K562 (cell line): ENCODE data around the gene GANAB. TPM values are rescaled to one million over a fixed set of nuclear protein-coding genes. Genes with fewer than 3 reads are reported as not detected.
A peak's percentile ranks its signal among the peaks of the same experiment; 100 is the strongest.

Experiments
- CREB1 ChIP-seq, 2 experiments: sonication (generic) in 1 of 2; formaldehyde crosslinking in 1 of 2; IDR thresholded peaks; 2 replicates each; pipeline versions ENCODE4 v1.6.1 to v1.8.0; 2012 to 2022; ENCODE audit warnings: inconsistent platforms in 1 of 2, mild to moderate bottlenecking in 1 of 2, missing genetic modification reagents in 1 of 2, moderate library complexity in 1 of 2
- CREM ChIP-seq: IDR thresholded peaks from 2 replicates; pipeline ENCODE4 v1.6.1; 2014; ENCODE audit warnings: antibody characterized with exemption, low read depth
- ETV6 ChIP-seq, 3 experiments: fragments of 150-350 bp in 1 of 3; sonication (generic) in 1 of 3; formaldehyde crosslinking in 1 of 3; IDR thresholded peaks; 2 replicates each; pipeline versions ENCODE4 v1.6.1 to v1.8.0; 2014 to 2022; ENCODE audit warnings: borderline replicate concordance in 2 of 3, low read depth in 2 of 3, antibody characterized with exemption in 1 of 3, low read length in 1 of 3, mild to moderate bottlenecking in 1 of 3, missing genetic modification reagents in 1 of 3
- NCOA6 ChIP-seq: fragments of 450-650 bp; IDR thresholded peaks from 2 replicates; pipeline ENCODE4 v1.6.1; 2017; ENCODE audit warnings: mild to moderate bottlenecking
- NR0B1 ChIP-seq: fragments of 450-650 bp; IDR thresholded peaks from one replicate; pipeline ENCODE4 v1.6.1; 2018; ENCODE audit warnings: mild to moderate bottlenecking, moderate library complexity; ENCODE audit not compliant: partially characterized antibody
- RAD21 ChIP-seq, 2 experiments: fragments of 250-450 bp in 1 of 2; fragments of 450-650 bp in 1 of 2; sonication (Bioruptor Pico) in 1 of 2; formaldehyde crosslinking in 1 of 2; IDR thresholded peaks in 1 of 2; conservative IDR thresholded peaks in 1 of 2; 2 replicates each; pipeline versions ENCODE4 v1.4.0 to v1.8.0; 2020 to 2022; ENCODE audit warnings: mild to moderate bottlenecking in 2 of 2, moderate library complexity in 1 of 2
- RB1 ChIP-seq: fragments of 450-650 bp; IDR thresholded peaks from 2 replicates; pipeline ENCODE4 v1.6.1; 2017; ENCODE audit warnings: low read depth, mild to moderate bottlenecking
- RBM25 ChIP-seq: fragments of 200-400 bp; formaldehyde crosslinking; IDR thresholded peaks from 2 replicates; pipeline ENCODE4 v1.6.1; 2018; ENCODE audit warnings: low read length, low read depth, moderate library complexity; ENCODE audit not compliant: severe bottlenecking
- RBM39 ChIP-seq: fragments of 200-400 bp; formaldehyde crosslinking; optimal IDR thresholded peaks from 2 replicates; pipeline ENCODE3; 2018; ENCODE audit warnings: low read depth, low read length
- RHOXF2B ChIP-seq: fragments of 250-450 bp; sonication (Bioruptor Pico); conservative IDR thresholded peaks from 2 replicates; pipeline ENCODE4 v1.5.1; 2021
- SMC3 ChIP-seq: conservative IDR thresholded peaks from 2 replicates; pipeline ENCODE4 v1.6.1; 2011; ENCODE audit warnings: low read depth, low read length, improper control_type of control experiment; ENCODE audit not compliant: insufficient read depth
- TAF1 ChIP-seq: IDR thresholded peaks from 2 replicates; pipeline ENCODE4 v1.6.1; 2011; ENCODE audit warnings: mild to moderate bottlenecking, low read length, moderate library complexity; ENCODE audit not compliant: insufficient read depth, control insufficient read depth, severe bottlenecking; ENCODE audit errors: extremely low read depth
- UBTF ChIP-seq, 2 experiments: IDR thresholded peaks; 2 replicates each; pipeline ENCODE4 v1.6.1; 2012; ENCODE audit warnings: improper control_type of control experiment in 2 of 2, low read depth in 2 of 2, low read length in 2 of 2, borderline replicate concordance in 1 of 2
- YBX1 ChIP-seq: fragments of 450-650 bp; IDR thresholded peaks from 2 replicates; pipeline ENCODE4 v1.7.1; 2016; ENCODE audit warnings: mild to moderate bottlenecking
- ZBTB7A ChIP-seq: IDR thresholded peaks from 2 replicates; pipeline ENCODE4 v1.6.1; 2011; ENCODE audit warnings: low read depth, mild to moderate bottlenecking, low read length, moderate library complexity, borderline replicate concordance; ENCODE audit not compliant: control insufficient read depth
- ZNF224 ChIP-seq: sonication (generic); formaldehyde crosslinking; IDR thresholded peaks from 2 replicates; pipeline ENCODE4 v1.8.0; 2022; ENCODE audit warnings: mild to moderate bottlenecking, missing genetic modification reagents
- ZNF316 ChIP-seq: fragments of 450-650 bp; IDR thresholded peaks from 2 replicates; pipeline ENCODE4 v1.6.1; 2016
- ZNF740 ChIP-seq, 3 experiments: fragments of 200-800 bp in 1 of 3; sonication (Bioruptor generic) in 1 of 3; sonication (generic) in 1 of 3; formaldehyde crosslinking in 1 of 3; IDR thresholded peaks; 2 replicates each; pipeline versions ENCODE4 v1.6.1 to v1.8.0; 2016 to 2022; ENCODE audit warnings: mild to moderate bottlenecking in 2 of 3, missing compliant biosample characterization in 2 of 3, missing genetic modification characterization in 2 of 3, missing genetic modification reagents in 1 of 3
- polyA plus RNA-seq, 8 experiments: library from polyadenylated mRNA; depleted of rRNA in 4 of 8; stranded (reverse) in 5 of 8; unstranded in 3 of 8; fragments of >200 nt; fragmentation: Nextera tagmentation in 2 of 8; fragmentation: Illumina TruSeq in 1 of 8; extraction: Ambion mirVana in 2 of 8; extraction: Trizol in 1 of 8; gene quantifications; 2 replicates each; pipeline versions ENCODE4 v1.2.1 to v1.2.3, GENCODE V29; 2011 to 2014; ENCODE audit warnings: inconsistent platforms in 1 of 8, missing spikeins in 1 of 8
- total RNA-seq, 7 experiments: library from RNA; depleted of rRNA in 6 of 7; stranded (reverse); fragments of >200 nt in 6 of 7; fragmentation: Illumina TruSeq in 2 of 7; extraction: Trizol in 2 of 7; gene quantifications; 2 replicates each; pipeline versions ENCODE4 v1.2.1 to v1.2.3, GENCODE V29; 2011 to 2021; ENCODE audit warnings: low replicate concordance in 1 of 7
- TF ChIP-seq, protein P1 (sequence below): sonication (generic); formaldehyde crosslinking; IDR thresholded peaks from 2 replicates; pipeline ENCODE4 v1.8.0; 2022; ENCODE audit warnings: mild to moderate bottlenecking, missing genetic modification reagents

GANAB gene
- total and polyA plus RNA-seq, 9 of the 15 experiments (the other 6 are each of a cell fraction or from before 2014, with no cell fraction given), result 6.5 to 284 (median 161) TPM

GRCh38 chr11:62612366-62613290, 33.8 kb downstream of the GANAB start, which contains the start of the genes EML3 and ROM1 (continued):
- TF ChIP-seq SMC3 (0 out of 2 replicates have a peak, but pooled peaks have one; percentile 18), RB1 (peak; percentile 93), TAF1 (peak; percentile 45), CREM (peak; percentile 4; the same call in 1 of the 2 replicates), ZNF316 (peak; percentile 26; the same call in 1 of the 2 replicates), NCOA6 (peak; percentile 81), ETV6 (IDR thresholded peaks at IDR 0.05; ENCODE audit: borderline replicate concordance in 1 of 2, low read depth in 2 of 2, low read length in 1 of 2) (no peak), ETV6 (CRISPR knock-in tag; IDR thresholded peaks at IDR 0.05; ENCODE audit: borderline replicate concordance) (no peak), CREB1 (IDR thresholded peaks at IDR 0.05) (peak; percentile 13; the same call in 1 of the 2 replicates), CREB1 (CRISPR knock-in tag; IDR thresholded peaks at IDR 0.05) (0 out of 2 replicates have a peak, but pooled peaks have one; percentile 54), NR0B1 (no peak), RAD21 (CRISPR knock-in tag; conservative IDR thresholded peaks at IDR 0.05 in 1 of 2, IDR thresholded peaks at IDR 0.05 in 1 of 2) (peak; percentile 56 to 64), ZNF224 (no peak), ZBTB7A (peak; percentile 94), RBM39 (no peak), ZNF740 (CRISPR knock-in tag; IDR thresholded peaks at IDR 0.05) (peak; percentile 77), ZNF740 (tag; IDR thresholded peaks at IDR 0.05) (peak in 1 of 2 experiments; percentile 94; a peak in 2 of 4 replicates), UBTF (IDR thresholded peaks at IDR 0.05; ENCODE audit: borderline replicate concordance in 1 of 2, low read depth in 2 of 2, low read length in 2 of 2) (peak; percentile 87 to 89; a peak in 3 of 4 replicates), RBM25 (peak; percentile 35), RHOXF2B (CRISPR knock-in tag) (no peak), YBX1 (no peak)
- TF ChIP-seq, protein P1, sequence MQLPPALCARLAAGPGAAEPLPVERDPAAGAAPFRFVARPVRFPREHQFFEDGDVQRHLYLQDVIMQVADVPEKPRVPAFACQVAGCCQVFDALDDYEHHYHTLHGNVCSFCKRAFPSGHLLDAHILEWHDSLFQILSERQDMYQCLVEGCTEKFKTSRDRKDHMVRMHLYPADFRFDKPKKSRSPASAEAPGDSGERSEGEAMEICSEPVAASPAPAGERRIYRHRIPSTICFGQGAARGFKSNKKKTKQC (CRISPR knock-in tag), result no peak
